ENCODE measurements around the gene CTPS1.

GRCh38 chr1:40998668-40999067, 19.2 kb downstream of the CTPS1 start:
- TF ChIP-seq CTCF (IDR thresholded peaks at IDR 0.05) (no peak), POLR2A (IDR thresholded peaks at IDR 0.05) (no peak)

All from breast epithelium (tissue), 3 donors.